Calu3 (cell line): Measurements from ENCODE around the gene SRRM2. TPM values are rescaled to one million over a fixed set of nuclear protein-coding genes. Genes with fewer than 3 reads are reported as not detected.

ENCODE experiments used
- BruUV-seq: library from RNA; stranded (reverse); fragments of 400-500 nt; replicated peaks from 2 replicates; lab custom pipeline; 2021; lab: Mats Ljungman, UMichigan
- CTCF ChIA-PET: fragments of 300-600 bp; sonication (Branson Sonifier 250); formaldehyde crosslinking; loops from one replicate; lab custom pipeline; 2022; ENCODE audit warnings: antibody characterized with exemption; lab: Charles Lee
- DNase-seq: peaks from one replicate; pipeline ENCODE4 v3.0.0; 2022
- H3K27ac Mint-ChIP-seq: one replicate; pipeline ENCODE4 v1.8.0; 2022; ENCODE audit warnings: mixed read lengths; ENCODE audit not compliant: unreplicated experiment
- H3K27me3 Mint-ChIP-seq: one replicate; pipeline ENCODE4 v1.8.0; 2022; ENCODE audit warnings: mixed read lengths; ENCODE audit not compliant: unreplicated experiment
- H3K36me3 Mint-ChIP-seq: one replicate; pipeline ENCODE4 v1.8.0; 2022; ENCODE audit warnings: mild to moderate bottlenecking, moderate library complexity, mixed read lengths; ENCODE audit not compliant: insufficient read depth, unreplicated experiment
- H3K4me1 Mint-ChIP-seq: one replicate; pipeline ENCODE4 v1.8.0; 2022; ENCODE audit warnings: mild to moderate bottlenecking, low read depth, mixed read lengths; ENCODE audit not compliant: unreplicated experiment
- H3K4me3 Mint-ChIP-seq: one replicate; pipeline ENCODE4 v1.8.0; 2022; ENCODE audit warnings: mild to moderate bottlenecking, low read depth, moderate library complexity, mixed read lengths; ENCODE audit not compliant: unreplicated experiment
- H3K9me3 Mint-ChIP-seq: one replicate; pipeline ENCODE4 v1.8.0; 2022; ENCODE audit warnings: low read depth, mixed read lengths; ENCODE audit not compliant: unreplicated experiment
- CTCF ChIP-seq: fragments of 200-600 bp; IDR thresholded peaks from one replicate; pipeline ENCODE4 v1.8.0; 2022; ENCODE audit warnings: antibody characterized with exemption; ENCODE audit not compliant: unreplicated experiment
- intact Hi-C: fragments of 100-400 bp; cut with micrococcal nuclease; formaldehyde crosslinking; loops from one replicate; pipeline ENCODE4 v1.10.0; 2022; ENCODE audit not compliant: unreplicated experiment
- total RNA-seq: library from RNA; stranded (reverse); gene quantifications from 2 replicates; pipeline ENCODE4 v1.2.3, GENCODE V29; 2022

The SRRM2 gene
- total RNA-seq, 1 experiment from 2014 or later: 905 TPM

GRCh38 chr16:2756288-2757015 is 4.0 kb downstream of the SRRM2 start:
- intact Hi-C loops: no loop called here
- Mint-ChIP-seq H3K9me3 (peaks cover 3% of the 10 kb centered on the region), H3K27ac (peak overlapping the region; percentile 24), H3K27me3 (no peaks in the 10 kb centered on the region), H3K4me3 (peak overlapping the region; percentile 90), H3K36me3 (peaks cover 100% of the 10 kb centered on the region), H3K4me1 (peaks cover 55% of the 10 kb centered on the region)
- no peak for DNase-seq
- TF ChIP-seq CTCF: no peak
- CTCF ChIA-PET: no interaction called here
- BruUV-seq: no TSS peak

- CTCF ChIA-PET: no interaction called here
These were observed 4.9 kb downstream of the SRRM2 start for GRCh38 chr16:2757344-2757743.

GRCh38 chr16:2761472-2761871 is 9.0 kb downstream of the SRRM2 start:
- peaks cover 33% of the 10 kb centered on the region for H3K4me1 Mint-ChIP-seq
- CTCF ChIA-PET: no interaction called here
- no peak for TF ChIP-seq CTCF
- intact Hi-C loops: no loop called here
- H3K36me3 Mint-ChIP-seq: peaks cover 100% of the 10 kb centered on the region
- H3K9me3 Mint-ChIP-seq: peaks cover 8% of the 10 kb centered on the region
- no peak overlapping the region for H3K4me3 Mint-ChIP-seq
- BruUV-seq: no TSS peak
- DNase-seq: no peak
- no peaks in the 10 kb centered on the region for H3K27me3 Mint-ChIP-seq
- H3K27ac Mint-ChIP-seq: peak overlapping the region; percentile 57

More at GRCh38 chr16:2757344-2757743, 4.9 kb downstream of the SRRM2 start:
- peaks cover 55% of the 10 kb centered on the region for H3K4me1 Mint-ChIP-seq
- H3K27ac Mint-ChIP-seq: peak overlapping the region; percentile 43
- BruUV-seq: no TSS peak
- no peak for TF ChIP-seq CTCF
- peaks cover 100% of the 10 kb centered on the region for H3K36me3 Mint-ChIP-seq
- H3K9me3 Mint-ChIP-seq: peaks cover 3% of the 10 kb centered on the region
- DNase-seq: no peak
- intact Hi-C loops: no loop called here
- peak overlapping the region; percentile 10 for H3K4me3 Mint-ChIP-seq
- no peaks in the 10 kb centered on the region for H3K27me3 Mint-ChIP-seq

GRCh38 chr16:2761886-2762583 is 9.6 kb downstream of the SRRM2 start:
- no peak for DNase-seq
- H3K4me1 Mint-ChIP-seq: peaks cover 33% of the 10 kb centered on the region
- no TSS peak for BruUV-seq
- CTCF ChIA-PET: no interaction called here
- H3K27me3 Mint-ChIP-seq: no peaks in the 10 kb centered on the region
- peaks cover 8% of the 10 kb centered on the region for H3K9me3 Mint-ChIP-seq
- peak overlapping the region; percentile 17 for H3K4me3 Mint-ChIP-seq
- intact Hi-C loops: no loop called here
- H3K27ac Mint-ChIP-seq: peak overlapping the region; percentile 57
- H3K36me3 Mint-ChIP-seq: peaks cover 100% of the 10 kb centered on the region
- no peak for TF ChIP-seq CTCF
